ENCODE results near the gene FERMT2. TPM values are rescaled to one million over a fixed set of nuclear protein-coding genes. Genes with fewer than 3 reads are reported as not detected.

The FERMT2 gene
- total RNA-seq, 1 donor from 2014 or later: 304 TPM

DNA sequence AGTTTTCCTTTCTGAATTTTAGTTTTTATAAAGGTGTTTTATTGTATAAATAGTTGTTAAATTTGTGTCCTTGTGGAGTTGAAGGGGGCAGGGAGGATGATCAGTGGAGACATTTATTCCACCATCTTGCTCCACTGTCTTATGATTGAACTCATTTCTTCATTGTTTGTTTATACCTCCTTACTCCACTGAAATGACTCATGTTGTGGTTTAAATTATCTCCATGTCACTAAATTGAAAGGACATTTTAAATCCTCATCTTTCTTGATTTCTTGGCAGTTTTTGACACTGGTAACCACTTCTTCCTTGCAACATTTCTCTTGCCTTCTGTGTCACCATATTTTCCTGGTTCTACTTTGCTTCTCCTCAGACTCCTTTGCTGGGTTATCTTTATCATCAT is 23.6 kb upstream of the FERMT2 start:
- Mint-ChIP-seq H3K4me3 (ENCODE audit: unreplicated experiment) (no peak overlapping the region), H3K9me3 (ENCODE audit: unreplicated experiment) (peaks cover 21% of the 10 kb centered on the region), H3K4me1 (ENCODE audit: unreplicated experiment) (peaks cover 17% of the 10 kb centered on the region), H3K27ac (ENCODE audit: unreplicated experiment) (no peak overlapping the region), H3K36me3 (ENCODE audit: unreplicated experiment) (peaks cover 3% of the 10 kb centered on the region), H3K27me3 (ENCODE audit: unreplicated experiment) (no peaks in the 10 kb centered on the region)
- no peak for DNase-seq (ENCODE audit: extremely low spot score, unreplicated experiment)
- TF ChIP-seq, protein P1, sequence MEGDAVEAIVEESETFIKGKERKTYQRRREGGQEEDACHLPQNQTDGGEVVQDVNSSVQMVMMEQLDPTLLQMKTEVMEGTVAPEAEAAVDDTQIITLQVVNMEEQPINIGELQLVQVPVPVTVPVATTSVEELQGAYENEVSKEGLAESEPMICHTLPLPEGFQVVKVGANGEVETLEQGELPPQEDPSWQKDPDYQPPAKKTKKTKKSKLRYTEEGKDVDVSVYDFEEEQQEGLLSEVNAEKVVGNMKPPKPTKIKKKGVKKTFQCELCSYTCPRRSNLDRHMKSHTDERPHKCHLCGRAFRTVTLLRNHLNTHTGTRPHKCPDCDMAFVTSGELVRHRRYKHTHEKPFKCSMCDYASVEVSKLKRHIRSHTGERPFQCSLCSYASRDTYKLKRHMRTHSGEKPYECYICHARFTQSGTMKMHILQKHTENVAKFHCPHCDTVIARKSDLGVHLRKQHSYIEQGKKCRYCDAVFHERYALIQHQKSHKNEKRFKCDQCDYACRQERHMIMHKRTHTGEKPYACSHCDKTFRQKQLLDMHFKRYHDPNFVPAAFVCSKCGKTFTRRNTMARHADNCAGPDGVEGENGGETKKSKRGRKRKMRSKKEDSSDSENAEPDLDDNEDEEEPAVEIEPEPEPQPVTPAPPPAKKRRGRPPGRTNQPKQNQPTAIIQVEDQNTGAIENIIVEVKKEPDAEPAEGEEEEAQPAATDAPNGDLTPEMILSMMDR (IDR thresholded peaks at IDR 0.05): no peak

DNA sequence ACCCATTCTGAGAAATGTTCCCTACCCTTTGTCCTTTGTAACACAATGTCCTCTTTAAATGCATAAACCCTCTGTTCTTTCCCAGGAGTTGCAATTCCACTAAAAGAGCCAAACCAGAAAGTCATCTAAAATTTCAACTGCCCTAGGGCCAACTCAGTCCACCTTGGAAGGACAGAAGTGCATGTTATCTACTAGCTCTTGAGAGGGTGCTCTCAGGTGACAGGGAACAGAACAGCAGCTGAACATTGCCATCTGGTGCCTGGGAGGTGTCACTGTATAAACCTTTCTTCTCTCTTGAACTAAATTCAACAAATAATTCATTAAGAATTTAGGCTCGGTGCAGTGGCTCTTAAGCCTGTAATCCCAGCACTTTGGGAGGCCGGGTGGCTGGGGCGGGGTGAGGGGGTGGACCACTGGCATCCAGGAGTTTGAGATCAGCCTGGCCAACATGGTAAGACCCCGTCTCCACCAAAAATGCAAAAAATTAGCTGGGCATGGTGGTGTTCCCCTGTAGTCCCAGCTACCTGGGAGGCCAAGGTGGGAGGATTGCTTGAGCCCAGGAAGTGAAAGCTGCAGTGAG is 10.3 kb upstream of the FERMT2 start:
- H3K27me3 Mint-ChIP-seq (ENCODE audit: unreplicated experiment): no peaks in the 10 kb centered on the region
- H3K9me3 Mint-ChIP-seq (ENCODE audit: unreplicated experiment): no peaks in the 10 kb centered on the region
- H3K4me1 Mint-ChIP-seq (ENCODE audit: unreplicated experiment): peaks cover 11% of the 10 kb centered on the region
- no peaks in the 10 kb centered on the region for H3K36me3 Mint-ChIP-seq (ENCODE audit: unreplicated experiment)
- TF ChIP-seq, protein P1 (IDR thresholded peaks at IDR 0.05): peak; percentile 74
- H3K27ac Mint-ChIP-seq (ENCODE audit: unreplicated experiment): no peak overlapping the region
- DNase-seq (ENCODE audit: extremely low spot score, unreplicated experiment): no peak
- no peak overlapping the region for H3K4me3 Mint-ChIP-seq (ENCODE audit: unreplicated experiment)

DNA sequence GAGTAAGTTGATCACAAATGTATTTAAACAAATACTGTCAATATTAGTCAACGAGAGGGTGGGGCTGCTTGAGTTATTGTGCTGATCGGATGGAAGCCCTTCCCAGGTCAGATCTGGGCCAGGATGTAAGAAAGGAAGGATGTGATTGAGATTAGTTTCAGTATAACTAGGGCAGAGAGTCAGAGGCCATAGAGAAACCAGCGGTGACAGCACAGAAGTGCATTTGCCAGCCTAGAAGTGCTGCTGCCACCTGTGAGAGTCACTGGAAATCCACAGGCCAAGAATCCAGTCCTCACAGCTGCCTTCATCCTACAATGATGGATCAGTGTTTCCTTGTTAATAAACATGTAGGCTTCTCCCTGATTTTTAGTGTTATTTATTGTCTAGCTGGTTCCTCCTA is 9.8 kb upstream of the FERMT2 start:
- Mint-ChIP-seq H3K4me3 (ENCODE audit: unreplicated experiment) (no peak overlapping the region), H3K4me1 (ENCODE audit: unreplicated experiment) (peaks cover 11% of the 10 kb centered on the region), H3K36me3 (ENCODE audit: unreplicated experiment) (no peaks in the 10 kb centered on the region), H3K27me3 (ENCODE audit: unreplicated experiment) (no peaks in the 10 kb centered on the region), H3K9me3 (ENCODE audit: unreplicated experiment) (no peaks in the 10 kb centered on the region), H3K27ac (ENCODE audit: unreplicated experiment) (no peak overlapping the region)
- TF ChIP-seq, protein P1 (IDR thresholded peaks at IDR 0.05): no peak
- no peak for DNase-seq (ENCODE audit: extremely low spot score, unreplicated experiment)

DNA sequence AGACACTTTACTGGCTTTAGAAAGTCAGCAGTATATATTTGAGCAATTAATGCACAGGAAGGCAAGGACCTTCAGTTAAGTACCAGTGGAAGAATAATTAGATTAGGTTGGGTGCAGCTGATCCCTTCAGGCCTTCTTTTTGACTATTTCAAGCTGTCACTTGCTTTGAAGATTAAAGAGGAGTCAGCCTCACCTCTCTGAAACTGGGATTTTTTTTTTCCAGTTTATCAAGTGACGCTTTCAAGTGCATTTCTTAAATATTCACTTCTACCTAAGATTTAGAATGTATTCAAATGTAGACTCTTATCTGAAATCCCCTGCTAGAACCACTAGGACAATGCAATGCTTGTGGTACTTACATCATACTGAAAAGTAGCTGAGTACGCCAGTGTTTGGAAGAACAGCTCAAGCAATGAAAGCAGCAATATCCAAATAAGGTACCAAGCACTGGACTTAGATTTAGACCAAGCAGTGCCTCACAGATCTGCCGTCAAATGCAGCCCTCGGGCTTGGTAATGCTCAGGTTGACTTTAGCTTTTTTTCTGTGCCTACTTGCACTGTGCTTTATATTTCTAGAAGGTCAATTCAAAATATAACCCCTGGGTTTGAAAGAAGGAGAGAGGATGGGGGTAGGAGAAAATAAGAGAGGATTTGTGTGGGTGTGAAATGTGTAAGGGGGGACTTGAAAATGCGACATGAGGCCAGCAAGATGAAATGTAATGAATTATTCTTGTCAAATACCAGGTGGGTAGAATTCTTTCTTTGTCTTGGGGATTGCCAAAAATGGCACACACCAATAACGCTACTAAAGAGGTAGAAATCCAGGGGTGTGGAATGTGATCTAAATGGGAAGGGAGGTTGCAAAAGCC is 3.7 kb upstream of the FERMT2 start:
- no peak for DNase-seq (ENCODE audit: extremely low spot score, unreplicated experiment)
- H3K27ac Mint-ChIP-seq (ENCODE audit: unreplicated experiment): peak overlapping the region; percentile 93
- TF ChIP-seq, protein P1 (IDR thresholded peaks at IDR 0.05): no peak
- H3K9me3 Mint-ChIP-seq (ENCODE audit: unreplicated experiment): no peaks in the 10 kb centered on the region
- no peaks in the 10 kb centered on the region for H3K27me3 Mint-ChIP-seq (ENCODE audit: unreplicated experiment)
- H3K36me3 Mint-ChIP-seq (ENCODE audit: unreplicated experiment): no peaks in the 10 kb centered on the region
- H3K4me3 Mint-ChIP-seq (ENCODE audit: unreplicated experiment): peak overlapping the region; percentile 59
- H3K4me1 Mint-ChIP-seq (ENCODE audit: unreplicated experiment): peaks cover 34% of the 10 kb centered on the region
